Left forelimb (tissue), 1 donor: ENCODE measurements around the gene VSIG10L2.

Experiments used
- DNase-seq: peaks from one replicate; pipeline ENCODE4 v3.0.0-alpha.2; 2018; ENCODE audit warnings: low spot score

VSIG10L2 gene

DNA sequence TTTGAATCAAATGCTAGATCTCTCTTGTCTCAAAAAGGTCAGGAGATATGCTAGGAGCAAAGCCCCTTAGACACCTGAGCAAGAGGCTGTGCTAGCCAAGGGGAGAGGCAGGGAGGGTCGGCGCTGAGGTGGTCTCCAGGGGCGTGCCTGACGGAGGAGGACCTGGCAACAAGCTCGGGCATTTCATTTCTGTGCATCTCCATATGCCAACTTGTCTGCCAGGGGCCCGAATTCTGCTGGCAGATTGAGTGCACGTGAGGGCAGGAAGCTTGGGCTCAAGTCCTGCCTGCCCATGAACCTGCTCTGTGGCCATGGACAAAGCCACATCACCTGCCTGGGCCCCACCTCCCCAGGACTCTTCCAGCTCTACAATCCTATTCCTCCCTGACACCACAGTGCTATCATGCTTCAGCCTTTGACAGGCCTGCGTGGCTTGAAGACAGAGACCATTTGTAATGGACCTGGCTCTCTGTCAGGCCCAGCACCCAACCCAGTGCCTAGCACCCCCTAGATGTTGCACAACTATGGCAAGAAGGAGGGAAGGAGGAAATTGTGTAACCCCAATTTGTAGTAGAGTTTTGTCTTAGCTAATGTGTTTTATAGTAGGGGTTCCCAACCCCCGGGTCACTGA, 16.3 kb upstream of the VSIG10L2 start:
- no peak for DNase-seq

- DNase-seq = no peak
Measured at GRCh38 chr11:125930076-125930450, 15.8 kb upstream of the VSIG10L2 start.

DNA sequence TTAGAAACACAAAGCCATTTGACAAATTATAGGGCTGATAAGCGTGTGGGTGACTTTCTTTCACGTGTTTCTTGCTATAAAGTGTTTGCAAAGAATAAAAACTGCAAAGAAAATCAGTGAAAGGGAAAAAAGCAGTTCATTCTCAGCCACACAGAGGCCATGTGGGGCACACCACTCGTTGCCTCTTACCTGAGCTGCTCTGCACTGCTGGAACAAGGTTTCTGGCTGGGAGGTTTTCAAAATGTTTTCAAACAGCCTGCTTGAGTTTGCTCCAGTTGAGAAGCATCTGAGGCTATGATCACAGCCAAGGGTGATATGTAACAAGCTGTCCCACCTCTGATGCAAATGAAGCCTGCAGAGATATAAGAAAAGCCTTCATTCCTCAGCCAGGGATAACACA, 14.7 kb upstream of the VSIG10L2 start:
- DNase-seq = no peak

- DNase-seq = no peak
Measured at GRCh38 chr11:125931668-125932067, 14.2 kb upstream of the VSIG10L2 start.

GRCh38 chr11:125932301-125932700, 13.5 kb upstream of the VSIG10L2 start:
- no peak for DNase-seq

DNA sequence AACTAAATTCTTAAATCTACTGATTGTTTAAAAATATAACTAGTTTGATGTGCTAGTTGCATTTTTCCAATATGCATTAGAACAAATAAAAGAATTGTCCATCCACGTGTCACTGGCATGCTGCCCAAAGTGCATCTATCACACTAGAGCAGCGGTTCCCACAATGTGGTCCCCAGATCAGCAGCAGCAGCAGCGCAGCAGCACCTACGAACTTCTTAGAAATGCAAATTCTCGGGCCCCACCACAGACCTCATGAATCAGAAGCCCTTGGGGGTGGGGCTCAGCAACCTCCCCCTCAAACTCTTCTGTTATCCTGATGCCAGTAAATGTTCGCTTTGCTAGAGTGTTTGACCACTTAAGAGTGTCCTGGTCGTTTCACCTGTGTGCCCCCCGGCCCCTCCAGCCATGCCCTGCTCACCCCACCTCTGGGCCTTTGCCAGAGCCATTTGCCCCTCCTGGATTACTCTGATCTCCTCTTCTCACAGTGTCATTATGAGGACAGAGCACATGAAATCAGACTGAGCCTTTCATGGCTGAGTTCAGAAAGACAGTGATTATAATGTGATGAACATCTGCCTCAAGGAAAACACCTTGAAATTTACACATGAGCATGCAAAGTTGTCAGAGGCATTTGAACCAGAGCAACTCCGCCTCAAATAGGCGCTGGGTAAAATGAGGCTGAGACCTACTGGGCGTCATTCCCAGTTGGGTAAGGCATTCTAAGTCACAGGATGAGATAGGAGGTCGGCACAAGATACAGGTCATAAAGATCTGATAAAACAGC, 12.6 kb upstream of the VSIG10L2 start:
- DNase-seq = no peak

DNA sequence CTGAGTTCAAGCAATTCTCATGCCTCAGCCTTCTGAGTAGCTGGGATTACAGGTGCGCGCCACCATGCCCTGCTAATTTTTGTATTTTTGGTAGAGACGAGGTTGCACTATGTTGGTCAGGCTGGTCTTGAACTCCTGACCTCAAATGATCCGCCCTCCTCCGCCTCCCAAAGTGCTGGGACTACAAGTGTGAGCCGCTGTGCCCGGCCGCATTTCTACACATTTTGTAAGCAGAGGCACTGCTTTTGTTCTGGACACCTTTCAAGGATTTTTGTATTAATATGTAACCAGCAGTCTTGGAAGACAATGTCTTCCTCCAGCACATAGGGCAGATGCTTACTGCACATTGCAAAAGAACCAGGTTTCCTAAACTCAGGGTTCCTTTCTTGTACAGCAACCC, 11.4 kb upstream of the VSIG10L2 start:
- no peak for DNase-seq

DNA sequence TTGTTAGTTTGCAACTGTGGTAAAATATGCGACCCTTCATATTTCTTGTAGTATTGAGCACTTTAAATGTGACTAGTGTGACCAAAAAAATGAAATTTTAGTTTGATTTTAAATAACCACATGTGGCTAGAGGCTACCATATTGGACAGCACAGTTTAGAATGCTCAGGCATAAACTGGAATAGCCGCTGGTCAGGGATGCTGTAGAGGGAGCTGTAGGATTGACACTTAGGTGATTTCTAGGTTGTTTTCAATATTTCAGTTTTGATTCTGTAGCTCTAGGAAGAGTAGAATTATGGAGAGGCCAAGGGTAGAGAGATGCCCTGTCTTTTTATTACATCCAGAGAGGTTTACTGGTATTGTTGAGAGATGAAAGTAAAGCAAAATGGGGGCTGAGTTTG, 10.8 kb upstream of the VSIG10L2 start:
- no peak for DNase-seq

- DNase-seq = no peak
Measured at GRCh38 chr11:125935618-125936199, 10.1 kb upstream of the VSIG10L2 start.

DNA sequence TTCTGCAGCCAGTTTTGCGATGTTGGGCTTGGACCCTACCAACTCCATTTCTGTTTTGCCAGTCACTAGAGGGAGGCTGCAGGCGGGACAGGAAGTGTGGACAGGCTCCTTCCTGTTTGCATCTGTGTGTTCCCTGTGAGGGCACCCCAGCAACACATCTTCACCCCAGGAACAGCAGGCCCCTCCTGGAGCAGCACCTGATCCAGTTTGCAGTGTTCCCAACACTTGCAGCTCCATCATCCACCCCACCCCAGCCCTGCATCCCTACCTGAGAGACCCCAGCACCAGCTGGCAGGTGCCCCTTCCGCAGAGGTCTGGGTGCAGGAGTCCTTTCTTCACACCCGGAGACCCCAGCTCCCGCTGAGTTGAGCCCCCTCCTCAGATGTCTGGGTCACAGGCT, 7.4 kb upstream of the VSIG10L2 start:
- no peak for DNase-seq

DNA sequence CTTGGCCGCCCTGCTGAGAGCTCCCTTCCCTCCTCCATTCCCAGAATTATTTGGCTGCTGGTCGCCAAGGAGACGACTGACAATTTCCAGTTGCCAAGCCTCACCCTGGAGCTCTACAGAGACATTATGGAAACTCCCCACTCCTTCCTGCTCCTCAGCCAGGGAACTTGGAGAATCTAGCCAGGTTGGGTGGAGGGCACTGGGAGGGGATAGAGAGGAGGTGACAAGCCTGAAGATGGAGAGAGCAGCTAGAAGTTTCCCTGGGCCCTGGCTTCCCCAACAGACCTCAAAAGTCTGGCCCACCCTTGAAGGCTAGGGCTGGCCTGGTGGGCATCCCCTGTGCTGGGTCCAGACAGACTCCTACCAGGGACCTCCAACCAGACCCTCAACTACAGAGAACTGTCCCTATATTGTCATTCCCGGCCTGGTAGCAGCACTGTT, 6.7 kb upstream of the VSIG10L2 start:
- DNase-seq = no peak

GRCh38 chr11:125940145-125940544, 5.7 kb upstream of the VSIG10L2 start:
- no peak for DNase-seq

DNA sequence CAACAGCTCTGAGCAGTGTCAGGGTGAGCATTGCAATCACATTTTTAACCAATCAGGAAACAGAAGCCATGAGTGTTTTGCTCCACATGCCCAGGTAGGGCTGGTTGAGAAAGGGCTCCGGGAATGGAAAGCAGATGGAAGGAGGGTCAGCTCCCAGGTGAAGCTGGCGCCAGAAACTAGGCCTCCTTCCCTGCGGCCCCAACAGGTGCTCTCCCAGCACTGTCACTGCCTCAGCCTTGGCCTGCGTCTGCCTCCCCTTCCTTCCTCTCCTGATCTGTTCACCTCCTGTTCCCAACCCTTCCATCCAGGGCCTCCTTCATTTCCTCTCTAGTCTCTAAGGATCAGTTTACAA, 4.6 kb upstream of the VSIG10L2 start:
- no peak for DNase-seq

DNA sequence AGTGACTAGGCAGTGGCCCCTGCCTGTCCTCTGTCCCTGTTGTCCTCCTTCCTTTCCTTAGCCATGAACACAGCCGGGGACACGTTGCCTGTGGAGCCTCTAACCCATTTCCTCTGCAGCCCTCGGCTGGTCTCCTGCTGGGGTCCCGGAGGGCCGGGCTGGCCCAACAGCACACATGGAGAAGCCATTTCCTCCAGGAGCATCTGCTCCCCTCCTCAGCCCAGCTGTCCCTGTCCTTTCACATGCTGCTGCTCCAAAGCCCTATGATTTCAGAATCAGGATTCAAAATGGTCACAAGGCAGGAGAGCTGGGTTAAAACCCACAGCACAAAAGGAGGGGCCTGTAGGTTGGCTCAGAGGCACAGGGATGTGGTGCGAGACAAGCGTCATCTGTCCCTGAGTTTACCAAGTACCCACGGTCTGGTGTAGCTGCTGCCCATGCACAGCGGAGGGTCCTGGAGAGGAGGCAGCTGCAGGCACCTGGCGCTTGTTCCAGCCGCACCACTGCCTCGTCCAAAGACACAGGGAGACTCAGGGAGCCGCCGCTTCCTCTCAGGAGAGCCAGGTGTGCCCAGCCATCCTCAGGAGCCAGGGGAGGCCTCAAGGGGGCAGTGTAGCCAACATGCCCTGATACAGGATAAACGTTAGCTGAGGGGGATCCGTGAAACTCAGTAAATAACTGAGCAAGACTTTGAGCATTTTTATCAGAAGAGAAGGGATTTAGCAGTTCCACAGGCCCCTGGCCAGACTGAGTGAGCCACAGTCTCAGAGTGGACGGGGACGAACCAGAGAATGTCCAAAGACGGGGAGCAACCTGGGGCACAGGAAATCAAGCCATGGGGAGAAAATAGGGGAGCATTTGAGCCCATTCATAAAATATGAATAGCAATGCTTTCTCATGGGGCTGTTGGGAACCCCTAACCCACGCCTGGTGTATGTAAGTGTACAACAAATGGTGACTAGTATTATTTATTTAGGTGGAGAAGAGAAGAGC, 3.9 kb upstream of the VSIG10L2 start:
- peak; percentile 81 for DNase-seq

DNA sequence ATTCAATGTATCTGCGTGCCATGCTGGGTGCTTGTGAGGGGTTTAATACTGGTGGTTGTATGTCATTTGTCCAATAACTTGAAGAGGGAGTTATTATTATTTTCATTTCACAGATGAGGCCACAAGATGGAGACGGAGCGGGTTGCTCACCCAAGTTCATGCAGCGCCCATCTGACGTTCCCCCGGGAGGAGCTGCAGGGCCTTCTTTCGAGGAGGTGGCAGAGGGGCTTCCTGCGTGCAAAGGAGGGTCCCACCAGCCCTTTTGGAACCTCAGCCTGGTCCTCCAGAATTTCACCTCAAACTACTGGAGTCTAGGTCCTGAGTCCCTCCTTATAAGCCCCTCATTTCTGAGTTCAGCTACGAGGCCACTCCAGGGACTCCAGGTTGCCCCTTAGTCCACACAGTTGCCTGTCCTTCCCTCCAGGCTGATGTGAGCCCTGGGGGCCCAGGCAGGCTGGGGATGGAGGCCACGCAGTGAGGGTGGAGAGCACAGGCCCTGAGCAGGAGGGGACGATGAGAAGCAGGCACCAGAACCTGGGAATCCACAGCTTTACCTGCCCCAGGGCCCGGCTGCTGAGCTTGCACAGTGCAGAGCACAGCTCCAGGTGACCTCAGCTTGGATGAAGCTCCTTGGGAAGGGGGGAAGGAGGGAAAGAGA, 2.9 kb upstream of the VSIG10L2 start:
- DNase-seq = no peak

DNA sequence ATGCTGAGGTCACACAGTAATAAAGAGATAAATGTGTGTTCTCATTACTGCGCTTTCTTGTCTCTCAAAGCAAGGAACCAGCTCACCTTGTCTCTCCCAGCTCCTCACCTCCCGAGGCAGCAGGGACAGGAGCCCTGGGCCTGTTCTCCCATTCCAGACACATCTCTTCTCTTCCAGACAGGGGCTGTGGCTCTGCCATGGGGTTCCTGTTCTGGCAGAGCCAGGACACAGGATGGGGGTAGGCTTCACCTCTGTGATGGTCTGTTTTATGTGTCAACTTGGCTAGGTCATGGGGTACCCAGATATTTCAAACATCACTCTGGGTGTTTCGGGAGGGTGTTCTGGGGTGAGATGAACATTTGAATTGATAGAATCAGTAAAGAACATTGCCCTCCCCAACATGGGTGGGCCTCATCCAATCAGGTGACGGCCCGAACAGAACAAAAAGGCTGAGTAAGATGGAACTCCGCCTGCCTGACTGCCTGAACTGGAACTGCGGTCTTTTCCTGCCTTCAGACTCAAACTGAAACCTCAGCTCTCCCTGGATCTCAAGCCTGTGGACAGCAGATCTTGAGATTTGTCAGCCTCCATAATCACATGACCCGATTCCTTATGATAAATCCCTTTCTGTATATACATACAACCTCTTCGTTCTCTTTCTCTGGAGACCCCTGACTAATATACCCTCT, 2.0 kb upstream of the VSIG10L2 start:
- no peak for DNase-seq

GRCh38 chr11:125944350-125945010, 1.4 kb upstream of the VSIG10L2 start:
- no peak for DNase-seq

DNA sequence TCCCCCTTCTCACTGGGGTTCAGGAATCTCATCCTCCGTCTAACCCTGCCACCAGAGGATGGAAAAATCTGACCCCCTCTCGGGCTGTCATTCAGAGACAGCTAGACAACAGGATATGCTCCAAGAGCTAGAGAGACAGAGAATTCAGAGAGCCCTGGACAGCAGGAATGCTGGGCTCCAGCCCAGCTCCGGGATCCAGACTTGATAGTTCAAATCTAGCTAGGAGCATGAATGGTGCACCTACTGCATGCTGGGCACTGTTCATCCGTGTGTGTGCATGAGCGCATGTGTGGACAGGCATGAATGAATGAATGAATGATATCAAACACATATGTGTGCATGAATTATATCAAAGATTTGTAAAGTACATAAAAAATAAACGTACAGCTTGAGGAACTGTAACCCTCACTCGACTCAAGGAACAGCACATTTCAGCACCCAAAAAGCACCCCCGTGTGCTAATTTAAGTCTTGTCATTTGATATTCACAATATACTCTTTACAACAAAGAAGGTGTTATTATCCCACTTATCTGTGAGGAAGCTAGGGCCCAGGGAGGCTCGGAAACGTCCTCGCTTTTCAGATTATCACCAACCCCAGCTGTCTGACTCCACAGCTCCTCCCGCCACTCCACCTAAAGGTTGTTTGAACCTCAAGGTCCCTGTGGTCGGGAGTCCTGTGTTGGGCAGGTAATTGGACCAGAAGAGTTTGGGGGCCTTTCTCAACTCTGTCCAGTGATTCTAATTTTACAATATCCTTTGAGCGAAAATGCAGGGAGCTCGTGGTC, 640 bp upstream of the VSIG10L2 start:
- no peak for DNase-seq

DNA sequence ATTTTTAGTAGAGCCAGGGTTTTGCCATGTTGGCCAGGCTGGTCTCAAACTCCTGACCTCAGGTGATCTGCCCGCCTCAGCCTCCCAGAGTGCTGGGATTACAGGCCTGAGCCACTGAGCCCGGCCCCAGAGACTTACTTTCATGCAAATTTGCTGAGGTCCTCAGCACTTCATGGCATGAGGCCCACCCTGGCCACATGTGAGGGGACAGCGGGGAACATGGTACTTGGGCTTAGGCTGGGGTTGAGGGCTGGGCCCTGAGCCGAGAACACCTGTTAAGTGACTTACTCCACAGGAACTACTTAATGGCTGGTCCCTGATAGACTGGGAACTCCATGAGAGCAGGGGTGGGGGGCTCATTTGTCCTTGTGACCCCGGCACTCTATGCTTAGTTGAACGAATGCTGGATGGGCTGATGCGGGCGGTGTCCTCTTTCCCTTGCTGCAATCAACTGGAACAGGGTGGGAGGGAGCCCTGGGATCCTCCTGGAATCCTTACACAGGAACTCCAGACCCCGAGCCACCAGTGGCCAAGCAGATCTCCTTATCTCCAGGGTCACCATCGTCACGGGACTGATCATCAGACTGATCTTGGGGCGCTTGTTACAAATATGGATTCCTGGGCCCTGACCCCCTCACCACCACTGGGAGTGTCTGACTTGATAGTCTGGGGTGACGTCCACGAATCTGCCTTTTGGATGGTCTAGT, 1.0 kb downstream of the VSIG10L2 start:
- DNase-seq = no peak
